ENCODE measurements around the gene SETD5.

The SETD5 gene

DNA sequence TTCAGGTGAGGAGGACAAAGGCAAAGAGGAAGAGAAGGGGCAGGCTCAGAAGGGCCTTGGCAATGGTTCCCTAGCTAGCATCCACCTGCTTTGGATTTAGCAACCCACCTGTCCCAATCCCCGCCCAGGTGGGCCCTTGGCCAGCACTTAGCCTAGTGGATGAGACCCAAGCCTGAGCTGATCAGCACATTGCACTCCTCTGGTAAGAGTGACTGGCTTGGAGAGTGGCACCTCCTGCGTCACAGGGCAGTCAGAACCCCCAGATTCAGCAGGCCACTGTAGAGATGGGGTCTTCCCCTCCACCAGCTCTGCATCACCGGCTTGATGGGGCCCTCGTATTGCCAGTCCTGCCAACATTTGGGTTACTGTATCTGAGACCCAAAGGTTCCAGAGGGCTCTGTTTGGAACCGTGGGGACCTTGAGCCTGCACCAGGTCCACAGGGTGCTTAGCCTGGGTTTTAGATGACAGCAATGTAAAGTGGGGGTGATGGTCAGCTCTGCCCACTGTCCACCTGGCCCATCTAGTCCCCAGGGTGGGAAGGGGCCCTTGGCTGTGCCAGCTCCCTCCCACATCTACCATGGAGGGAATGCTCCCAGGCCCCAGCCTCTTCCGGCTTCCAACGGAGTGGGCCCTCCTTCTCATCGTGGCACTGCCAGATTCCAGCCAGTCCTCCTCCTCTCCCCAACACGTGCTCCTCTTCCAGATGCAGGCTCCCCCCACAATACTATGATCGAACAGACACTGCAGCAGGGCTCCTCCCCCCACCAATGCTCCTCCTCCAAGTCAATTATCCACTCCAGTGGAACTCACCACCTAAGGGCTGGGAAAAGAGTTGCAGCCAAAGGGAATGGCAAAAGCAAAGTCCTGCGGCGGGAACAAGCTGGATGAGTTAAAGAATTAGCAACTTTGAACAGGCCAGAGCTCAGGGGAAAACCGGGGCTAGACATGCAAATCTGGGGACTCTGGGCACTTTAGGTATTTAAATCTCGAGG, 110.5 kb downstream of the SETD5 start:
- DNase-seq (ENCODE audit: low read depth in 1 of 2, low spot score in 1 of 2), result no peak

GRCh38 chr3:9508781-9509180, 111.4 kb downstream of the SETD5 start:
- DNase-seq (ENCODE audit: low read depth in 1 of 2, low spot score in 1 of 2), result no peak

GRCh38 chr3:9512456-9513045, 115.1 kb downstream of the SETD5 start:
- DNase-seq (ENCODE audit: low read depth in 1 of 2, low spot score in 1 of 2), result no peak

DNA sequence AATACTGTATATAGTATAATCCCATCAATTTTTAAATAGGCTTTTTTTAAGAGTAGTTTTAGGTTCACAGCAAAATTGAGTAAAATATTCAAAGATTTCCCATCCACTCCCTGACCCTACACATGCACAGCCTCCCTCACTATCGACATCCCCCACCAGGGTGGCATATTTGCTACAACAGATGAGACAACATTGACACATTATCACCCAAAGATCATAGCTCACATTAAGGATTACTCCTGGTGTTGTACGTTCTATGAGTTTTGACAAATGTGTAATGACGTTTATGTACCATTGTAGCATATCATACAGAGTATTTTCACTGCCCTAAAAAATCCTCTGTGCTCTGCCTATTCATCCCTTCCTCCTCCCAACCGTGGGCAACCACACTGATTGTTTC, 116.9 kb downstream of the SETD5 start:
- no peak for DNase-seq (ENCODE audit: low read depth in 1 of 2, low spot score in 1 of 2)

DNA sequence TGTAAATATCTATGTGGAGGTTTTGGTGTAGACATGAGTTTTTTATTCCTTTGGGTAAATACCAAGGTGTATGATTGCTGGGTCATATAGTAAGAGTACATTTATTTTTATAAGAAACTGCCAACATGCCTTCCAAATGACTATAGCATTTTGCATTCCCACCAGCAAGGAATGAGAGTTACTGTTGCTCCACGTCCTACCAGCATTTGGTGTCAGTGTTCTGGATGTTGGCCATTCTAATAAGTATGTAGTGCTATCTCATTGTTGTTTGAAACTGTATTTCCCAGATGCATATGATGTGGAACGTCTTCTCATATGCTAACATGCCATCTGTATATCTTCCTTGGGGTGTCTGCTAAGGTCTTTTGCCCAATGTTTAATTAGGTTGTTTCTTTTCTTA, 117.5 kb downstream of the SETD5 start:
- no peak for DNase-seq (ENCODE audit: low read depth in 1 of 2, low spot score in 1 of 2)

DNA sequence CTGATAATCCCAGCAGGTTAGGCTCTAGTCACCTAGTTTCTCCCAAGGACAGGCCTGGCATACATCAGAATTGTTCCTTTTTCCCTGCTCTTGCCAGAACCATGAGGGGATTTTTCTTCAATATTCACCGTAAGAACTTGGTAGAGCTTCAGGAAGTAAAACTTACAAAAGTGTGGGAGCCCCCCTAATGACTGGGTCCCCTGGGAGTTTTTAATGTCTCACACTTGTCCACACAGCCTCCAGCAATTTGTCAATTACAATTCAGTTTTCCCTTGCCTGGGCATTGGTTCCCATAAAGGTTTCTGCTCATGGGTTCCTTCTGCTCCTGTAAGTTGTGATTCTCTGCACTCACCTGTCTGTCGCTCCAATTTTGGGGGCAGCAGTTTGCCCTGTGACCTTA, 127.7 kb downstream of the SETD5 start:
- DNase-seq (ENCODE audit: low read depth in 1 of 2, low spot score in 1 of 2), result no peak

All from stimulated activated CD4-positive, alpha-beta T cell treated with anti-CD3 and anti-CD28 coated beads, Interleukin-15, amount 100 ng/mL, for 1 hour (primary cell).